NCI-H345 treated with DMSO at 0.1 percent for 48 hours (cell line): ENCODE data around the gene PP2D1.
"Not testable (repeated sequence)": the region's sequence is repeated elsewhere in the genome, so short reads cannot be mapped to it uniquely, and the experiment has no call there.

Source experiments
- DNase-seq: peaks from one replicate; lab custom pipeline; 2025; ENCODE audit not compliant: unreplicated experiment; lab: John Stamatoyannopoulos, UW

Gene PP2D1

GRCh38 chr3:19972054-19972453 is 40.0 kb downstream of the PP2D1 start:
- DNase-seq: no peak

- no peak for DNase-seq
Measured at GRCh38 chr3:19970327-19970726, 41.7 kb downstream of the PP2D1 start.

DNA sequence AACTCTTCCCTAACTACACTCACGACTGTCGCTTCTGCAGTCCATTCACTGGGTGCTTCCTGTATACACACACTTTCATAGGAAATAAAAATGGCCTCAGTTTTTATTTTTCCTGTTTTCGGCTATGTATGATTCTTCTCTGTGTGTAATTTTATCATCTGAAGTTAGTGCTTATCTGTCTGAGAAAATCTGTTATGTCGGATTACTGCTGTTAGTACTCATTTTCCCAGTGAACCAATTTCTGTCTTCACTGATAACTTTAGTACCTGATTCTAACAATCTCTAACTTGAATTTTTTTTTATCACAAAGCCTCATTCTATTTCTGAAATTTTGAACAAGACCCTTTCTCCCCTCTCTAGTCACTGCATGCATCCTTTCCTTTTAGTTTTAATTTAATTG is 44.3 kb downstream of the PP2D1 start:
- no peak for DNase-seq

DNA sequence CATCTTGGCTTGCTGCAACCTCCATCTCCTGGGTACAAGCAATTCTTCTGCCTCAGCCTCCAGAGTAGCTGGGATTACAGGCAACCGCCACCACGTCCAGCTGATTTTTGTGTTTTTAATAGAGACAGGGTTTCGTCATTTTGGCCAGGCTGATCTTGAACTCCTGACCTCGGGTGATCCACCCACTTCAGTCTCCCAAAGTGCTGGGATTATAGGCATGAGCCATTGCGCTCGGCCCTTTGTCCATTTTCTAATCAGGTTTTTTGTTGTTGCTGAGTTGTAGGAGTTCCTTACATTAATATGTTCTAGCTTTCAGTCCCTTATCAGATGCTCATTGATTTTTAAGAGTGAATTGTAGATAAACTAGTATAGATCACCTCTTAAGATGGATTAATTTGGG is 44.9 kb downstream of the PP2D1 start:
- no peak for DNase-seq

GRCh38 chr3:19961960-19962359 is 50.1 kb downstream of the PP2D1 start:
- no peak for DNase-seq

- no peak for DNase-seq
Measured at GRCh38 chr3:19960696-19961095, 51.4 kb downstream of the PP2D1 start.

GRCh38 chr3:19959505-19959904 is 52.6 kb downstream of the PP2D1 start:
- no peak for DNase-seq

DNA sequence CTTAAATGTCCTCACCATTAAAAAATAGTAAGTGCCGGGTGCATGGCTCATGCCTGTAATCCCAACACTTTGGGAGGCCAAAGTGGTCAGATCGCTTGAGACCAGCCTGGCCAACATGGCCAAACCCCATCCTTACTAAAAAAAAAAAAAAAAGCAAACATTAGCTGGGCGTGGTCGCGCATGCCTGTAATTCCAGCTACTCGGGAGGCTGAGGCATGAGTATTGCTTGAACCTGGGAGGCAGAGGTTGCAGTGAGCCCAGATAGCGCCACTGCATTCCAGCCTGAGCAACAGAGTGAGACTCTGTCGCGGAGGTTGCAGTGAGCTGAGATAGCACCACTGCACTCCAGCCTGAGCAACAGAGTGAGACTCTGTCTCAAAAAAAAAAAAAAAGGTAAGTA is 54.7 kb downstream of the PP2D1 start:
- not testable (repeated sequence) for DNase-seq

DNA sequence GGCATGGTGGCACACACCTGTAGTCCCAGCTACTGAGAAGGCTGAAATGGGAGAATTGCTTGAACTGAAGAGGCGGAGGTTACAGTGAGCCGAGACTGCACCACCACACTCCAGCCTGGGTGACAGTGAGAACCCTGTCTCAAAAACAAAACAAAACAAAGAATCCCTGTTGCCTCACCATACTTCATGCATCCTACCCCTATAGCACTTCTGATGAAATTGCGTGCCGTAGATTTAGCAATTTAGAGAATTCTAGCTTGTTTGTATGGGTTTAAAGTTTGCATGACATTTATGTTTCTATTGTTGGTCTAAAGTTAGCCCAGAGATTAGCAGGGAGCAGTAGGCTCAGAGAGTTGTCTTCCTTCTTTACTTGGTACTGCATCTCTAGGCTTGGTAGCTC is 57.4 kb downstream of the PP2D1 start:
- no peak for DNase-seq

- DNase-seq: no peak
Measured at GRCh38 chr3:19950316-19950715, 61.7 kb downstream of the PP2D1 start.

GRCh38 chr3:19948226-19948591 is 63.9 kb downstream of the PP2D1 start:
- no peak for DNase-seq

DNA sequence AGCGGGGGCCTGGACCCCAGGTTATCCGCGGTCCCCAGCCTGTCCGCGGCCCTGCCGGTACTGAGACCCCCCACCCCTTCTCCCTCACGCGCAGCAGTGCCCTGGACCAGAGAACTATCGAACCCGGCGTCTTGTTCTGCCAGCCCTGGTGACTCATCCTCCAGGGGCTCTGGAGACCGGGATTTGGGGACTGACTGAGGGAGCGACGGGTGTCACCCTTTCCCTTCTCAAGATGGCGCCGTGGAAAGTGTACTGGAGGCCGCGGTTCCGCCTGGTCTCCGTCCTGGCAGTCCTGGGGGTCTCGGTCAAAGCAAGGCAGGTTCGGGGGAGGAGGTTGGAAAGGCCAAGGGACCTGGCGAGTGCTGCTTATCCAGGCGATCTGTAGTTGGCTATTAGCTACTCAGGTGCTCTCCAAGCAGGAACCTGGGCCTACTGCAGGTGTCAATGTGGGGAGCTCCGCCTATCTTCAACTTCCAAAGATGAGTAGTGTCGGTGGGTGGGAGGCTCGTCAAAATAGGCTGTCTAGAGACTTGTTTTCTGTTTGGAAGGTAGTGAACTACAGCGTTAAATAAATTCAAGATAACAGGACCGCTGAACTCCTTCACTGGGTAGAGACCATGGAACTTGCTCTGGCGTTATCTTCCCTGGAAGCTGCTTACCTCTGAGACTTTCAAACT is 64.4 kb downstream of the PP2D1 start:
- peak; percentile 13 for DNase-seq

- peak; percentile 93 for DNase-seq
Measured at GRCh38 chr3:19946832-19947548, 65.1 kb downstream of the PP2D1 start, which contains the start of gene RAB5A. Gene RAB5A (plus strand): TSS chr3:19947097. CDS start chr3:19950899, 3,802 bp downstream.

- peak; percentile 69 for DNase-seq
Measured at GRCh38 chr3:19945969-19946831, 65.9 kb downstream of the PP2D1 start.

- DNase-seq: no peak
Measured at GRCh38 chr3:19945534-19945933, 66.5 kb downstream of the PP2D1 start.

- no peak for DNase-seq
Measured at GRCh38 chr3:19940643-19941042, 71.4 kb downstream of the PP2D1 start.

GRCh38 chr3:19938295-19938627 is 73.8 kb downstream of the PP2D1 start:
- DNase-seq: no peak

DNA sequence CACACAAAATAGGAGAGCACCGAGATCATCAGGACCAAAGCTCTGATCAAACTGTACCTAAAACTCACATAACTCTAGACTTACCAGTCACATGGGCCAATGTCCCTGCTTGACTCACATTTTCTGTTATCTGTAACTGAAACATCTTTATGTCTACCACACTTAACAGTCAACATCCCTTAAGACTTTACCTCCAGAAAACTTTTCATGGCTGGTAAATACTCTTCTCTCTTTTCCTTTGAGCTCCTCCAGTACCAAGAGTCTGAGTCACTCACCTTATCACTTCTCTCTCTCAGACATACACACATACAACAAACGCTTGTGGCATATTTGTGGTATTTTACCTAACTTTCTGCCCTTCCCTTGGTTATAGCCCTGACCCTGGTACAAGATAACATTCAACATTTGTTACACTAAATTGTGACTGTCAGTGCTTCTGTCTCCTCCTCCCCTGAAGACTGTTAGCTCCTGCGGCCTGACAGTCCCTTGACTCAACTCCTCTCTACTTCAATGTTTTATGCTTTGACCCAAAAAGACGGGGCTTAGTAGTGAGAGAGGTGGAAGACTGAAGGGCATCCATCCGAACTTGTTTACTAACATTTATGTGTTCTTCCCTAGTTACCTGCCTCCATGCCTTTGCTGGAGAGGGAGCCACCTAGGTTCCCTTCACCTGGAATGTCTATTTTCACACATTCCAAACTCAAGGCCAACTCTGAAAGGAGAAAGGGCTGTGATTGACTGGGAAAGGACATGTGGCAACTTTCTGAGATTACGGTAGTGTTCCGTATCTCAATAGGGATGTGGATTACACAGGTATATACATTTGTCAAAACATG is 74.4 kb downstream of the PP2D1 start:
- no peak for DNase-seq
